Left lung (tissue), 14 donors: ENCODE results near the gene IER3IP1. TPM values are rescaled to one million over a fixed set of nuclear protein-coding genes. Genes with fewer than 3 reads are reported as not detected.

ENCODE experiments used
- ATAC-seq: fragments of 200-7000 bp; cut with Tn5 transposase; one replicate; pipeline ENCODE4 v1.9.1; 2020; ENCODE audit warnings: moderate library complexity
- DNase-seq, 4 donors: peaks; one replicate each; pipeline ENCODE4 v3.0.0-alpha.2; 2013 to 2020
- H3K27ac ChIP-seq, 2 donors: fragments of 200-600 bp; sonication (generic) in 1 of 2; one replicate each; pipeline versions ENCODE4 v1.5.0 to v1.8.0; 2020 to 2021
- H3K27me3 ChIP-seq, 2 donors: fragments of 200-600 bp; sonication (generic) in 1 of 2; one replicate each; pipeline versions ENCODE4 v1.5.0 to v1.8.0; 2020 to 2021
- H3K36me3 ChIP-seq, 2 donors: fragments of 200-600 bp; sonication (generic) in 1 of 2; one replicate each; pipeline versions ENCODE4 v1.5.0 to v1.8.0; 2020 to 2021
- H3K4me1 ChIP-seq, 2 donors: fragments of 200-600 bp; one replicate each; pipeline ENCODE4 v1.8.0; 2021
- H3K4me3 ChIP-seq, 2 donors: fragments of 200-600 bp; sonication (generic) in 1 of 2; one replicate each; pipeline versions ENCODE4 v1.5.0 to v1.8.0; 2020 to 2021; ENCODE audit warnings: mild to moderate bottlenecking in 1 of 2
- H3K9me3 ChIP-seq, 2 donors: fragments of 200-600 bp; sonication (generic) in 1 of 2; one replicate each; pipeline versions ENCODE4 v1.5.0 to v1.8.0; 2020 to 2021
- CTCF ChIP-seq, 2 donors: fragments of 200-600 bp; sonication (generic) in 1 of 2; IDR thresholded peaks; one replicate each; pipeline versions ENCODE4 v1.5.0 to v1.8.0; 2021; ENCODE audit warnings: antibody characterized with exemption in 2 of 2
- intact Hi-C, 2 donors: fragments of 100-400 bp; cut with DNase I; formaldehyde crosslinking; loops; one replicate each; pipeline versions ENCODE4 v1.11.2 to v1.14.2; 2022
- long read RNA-seq, 12 donors: library from polyadenylated mRNA in 2 of 12; unstranded in 2 of 12; transcript quantifications; one replicate each; pipeline ENCODE4 v2.0.0 and lab custom pipeline, GENCODE V29; 2019 to 2026
- polyA plus RNA-seq, 6 donors: library from polyadenylated mRNA; unstranded; fragments of 120-200 nt; gene quantifications; one replicate each; pipeline ENCODE4 v1.2.1, GENCODE V29; 2013; ENCODE audit not compliant: insufficient read length in 6 of 6
- total RNA-seq, 2 donors: library from RNA; stranded (reverse); fragmentation: NEBNext Ultra II Directional; extraction: Animal tissue kit (Norgen Biotek cat#: 25700); gene quantifications; one replicate each; pipeline ENCODE4 v1.2.1, GENCODE V29; 2021
- donor health status: DM: no; HTN: yes; CAD: no.
- donor health status: DM: no; HTN: no; CAD: no.

Gene IER3IP1
- total RNA-seq (10 to 100 TPM; 14.6 to 17.4 TPM), polyA plus RNA-seq (10 to 100 TPM; 22.4 to 28.0 (median 23.7) TPM)
- long read RNA-seq, donor 1, transcript IER3IP1-201 (3 exons, 3,689 nt), result major isoform, 82 of 111 reads
- long read RNA-seq, donor 1, partial matches to known transcripts, result 29 of 111 reads
- long read RNA-seq, donor 1, other reads (novel, unspliced or antisense), result 0 of 111 reads
- long read RNA-seq, donor 2, transcript IER3IP1-201 (3 exons, 3,689 nt), result major isoform, 56 of 64 reads
- long read RNA-seq, donor 2, partial matches to known transcripts, result 8 of 64 reads
- long read RNA-seq, donor 2, other reads (novel, unspliced or antisense), result 0 of 64 reads
- long read RNA-seq, donor 3, transcript IER3IP1-201 (3 exons, 3,689 nt), result major isoform, 57 of 73 reads
- long read RNA-seq, donor 3, partial matches to known transcripts, result 16 of 73 reads
- long read RNA-seq, donor 3, other reads (novel, unspliced or antisense), result 0 of 73 reads
- long read RNA-seq, donor 4, transcript IER3IP1-201 (3 exons, 3,689 nt), result major isoform, 77 of 77 reads
- long read RNA-seq, donor 4, partial matches to known transcripts, result 0 of 77 reads
- long read RNA-seq, donor 4, other reads (novel, unspliced or antisense), result 0 of 77 reads
- long read RNA-seq, donor 5, transcript IER3IP1-201 (3 exons, 3,689 nt), result major isoform, 42 of 64 reads
- long read RNA-seq, donor 5, partial matches to known transcripts, result 19 of 64 reads
- long read RNA-seq, donor 5, other reads (novel, unspliced or antisense), result 0 of 64 reads
- long read RNA-seq, donor 6, transcript IER3IP1-201 (3 exons, 3,689 nt), result major isoform, 78 of 94 reads
- long read RNA-seq, donor 6, partial matches to known transcripts, result 16 of 94 reads
- long read RNA-seq, donor 6, other reads (novel, unspliced or antisense), result 0 of 94 reads
- long read RNA-seq, donor 7, transcript IER3IP1-201 (3 exons, 3,689 nt), result major isoform, 30 of 30 reads
- long read RNA-seq, donor 7, partial matches to known transcripts, result 0 of 30 reads
- long read RNA-seq, donor 7, other reads (novel, unspliced or antisense), result 0 of 30 reads
- long read RNA-seq, donor 8, transcript IER3IP1-201 (3 exons, 3,689 nt), result major isoform, 42 of 64 reads
- long read RNA-seq, donor 8, partial matches to known transcripts, result 21 of 64 reads
- long read RNA-seq, donor 8, other reads (novel, unspliced or antisense), result 0 of 64 reads
- long read RNA-seq, donor 9, result 0 reads
- long read RNA-seq, donor 10, transcript IER3IP1-201 (3 exons, 3,689 nt), result major isoform, 47 of 47 reads
- long read RNA-seq, donor 10, partial matches to known transcripts, result 0 of 47 reads
- long read RNA-seq, donor 10, other reads (novel, unspliced or antisense), result 0 of 47 reads
- long read RNA-seq, donor 11, result 0 reads
- long read RNA-seq, donor 12, transcript IER3IP1-201 (3 exons, 3,689 nt), result major isoform, 46 of 63 reads
- long read RNA-seq, donor 12, partial matches to known transcripts, result 17 of 63 reads
- long read RNA-seq, donor 12, other reads (novel, unspliced or antisense), result 0 of 63 reads

- no peaks in the 10 kb centered on the region for H3K36me3 ChIP-seq
- DNase-seq, result peak; percentile 78 to 94 (median 90)
- H3K9me3 ChIP-seq, result no peaks in the 10 kb centered on the region
- peak in 1 of 2 donors; percentile 24 for TF ChIP-seq CTCF (IDR thresholded peaks at IDR 0.05)
- H3K4me3 ChIP-seq, result peak within 1 kb of the TSS; percentile 93 to 94
- peak; percentile 98 for ATAC-seq
- H3K27me3 ChIP-seq, result no peaks in the 10 kb centered on the region
- H3K27ac ChIP-seq, result peak within 1 kb of the TSS; percentile 82 to 86
- peaks cover 8 to 19% of the 10 kb centered on the region in 2 donors for H3K4me1 ChIP-seq
- intact Hi-C loops, result no loop called here
These were observed at the start of gene IER3IP1 for GRCh38 chr18:47175898-47176575. Gene IER3IP1, minus strand, starts transcription at chr18:47176364. Its CDS starts 87 bp downstream, at chr18:47176277.

- ATAC-seq, result peak; percentile 81
- H3K27me3 ChIP-seq, result peaks cover 9 to 30% of the 10 kb centered on the region in 2 donors
- H3K4me3 ChIP-seq, result no peak overlapping the region
- intact Hi-C loops, result loop anchor here in 1 of 2 donors (5.0 kb wide), 1 partner anchor 532 kb away; no protein-coding TSS in a partner anchor
- H3K9me3 ChIP-seq, result no peaks in the 10 kb centered on the region
- DNase-seq, result peak in 2 of 4 donors; percentile 19 to 43
- no peaks in the 10 kb centered on the region for H3K4me1 ChIP-seq
- H3K36me3 ChIP-seq, result no peaks in the 10 kb centered on the region
- no peak overlapping the region for H3K27ac ChIP-seq
- peak; percentile 31 to 42 for TF ChIP-seq CTCF (IDR thresholded peaks at IDR 0.05)
These were observed 39.5 kb upstream of the IER3IP1 start for GRCh38 chr18:47215554-47216138.

GRCh38 chr18:47209171-47209570, 33.0 kb upstream of the IER3IP1 start:
- Histone ChIP-seq H3K27me3 (peaks cover 4 to 33% of the 10 kb centered on the region in 2 donors), H3K4me3 (no peak overlapping the region), H3K27ac (no peak overlapping the region), H3K36me3 (no peaks in the 10 kb centered on the region), H3K4me1 (no peaks in the 10 kb centered on the region), H3K9me3 (no peaks in the 10 kb centered on the region)
- intact Hi-C loops, result no loop called here
- DNase-seq (no peak), ATAC-seq (no peak)
- no peak for TF ChIP-seq CTCF (IDR thresholded peaks at IDR 0.05)

GRCh38 chr18:47206945-47207637, 30.9 kb upstream of the IER3IP1 start:
- Histone ChIP-seq H3K27me3 (peaks cover 4 to 19% of the 10 kb centered on the region in 2 donors), H3K4me1 (no peaks in the 10 kb centered on the region), H3K9me3 (no peaks in the 10 kb centered on the region), H3K27ac (no peak overlapping the region), H3K4me3 (no peak overlapping the region), H3K36me3 (no peaks in the 10 kb centered on the region)
- no peak for TF ChIP-seq CTCF (IDR thresholded peaks at IDR 0.05)
- DNase-seq (no peak), ATAC-seq (no peak)
- intact Hi-C loops, result no loop called here
